Vagina (tissue), 2 donors: ENCODE data around the gene NT5C3B. TPM values are rescaled to one million over a fixed set of nuclear protein-coding genes. Genes with fewer than 3 reads are reported as not detected.

Source experiments
- DNase-seq, 2 donors: peaks; one replicate each; pipeline ENCODE4 v3.0.0-alpha.2; 2017; ENCODE audit errors: extremely low spot score in 2 of 2
- H3K27ac ChIP-seq: fragments of 200-600 bp; sonication (generic); one replicate; pipeline ENCODE4 v1.5.1; 2019
- H3K27me3 ChIP-seq: fragments of 200-600 bp; sonication (generic); one replicate; pipeline ENCODE4 v1.5.1; 2019
- H3K36me3 ChIP-seq, 2 donors: fragments of 200-600 bp; sonication (generic); one replicate each; pipeline ENCODE4 v1.5.1; 2017 to 2019
- H3K4me1 ChIP-seq: fragments of 200-600 bp; sonication (generic); one replicate; pipeline ENCODE4 v1.5.1; 2019
- H3K4me3 ChIP-seq, 2 donors: fragments of 200-600 bp; sonication (generic); 1 replicate in 1 of 2; 2 replicates in 1 of 2; pipeline ENCODE4 v1.5.1; 2016 to 2019
- H3K9me3 ChIP-seq: fragments of 200-600 bp; sonication (generic); one replicate; pipeline ENCODE4 v1.5.1; 2019
- CTCF ChIP-seq, 3 experiments: fragments of 450-650 bp in 2 of 3; fragments of 200-600 bp in 1 of 3; sonication (generic) in 1 of 3; IDR thresholded peaks; one replicate each; pipeline ENCODE4 v1.5.1; 2017 to 2019; ENCODE audit warnings: antibody characterized with exemption in 3 of 3, mild to moderate bottlenecking in 2 of 3, moderate library complexity in 2 of 3
- POLR2A ChIP-seq, 2 donors: fragments of 450-650 bp; IDR thresholded peaks; one replicate each; pipeline ENCODE4 v1.6.1; 2017; ENCODE audit warnings: antibody characterized with exemption in 2 of 2, mild to moderate bottlenecking in 2 of 2, moderate library complexity in 2 of 2
- POLR2AphosphoS5 ChIP-seq, 2 donors: sonication (generic); formaldehyde crosslinking; IDR thresholded peaks; one replicate each; pipeline ENCODE4 v1.9.0; 2017; ENCODE audit warnings: antibody characterized with exemption in 2 of 2, mild to moderate bottlenecking in 2 of 2, low read depth in 1 of 2; ENCODE audit not compliant: insufficient read depth in 1 of 2
- intact Hi-C: fragments of 100-400 bp; cut with DNase I; formaldehyde crosslinking; loops from one replicate; pipeline ENCODE4 v1.15.1; 2023
- total RNA-seq: library from RNA; depleted of rRNA; stranded (reverse); fragments of >200 nt; gene quantifications from one replicate; pipeline ENCODE4 v1.2.3, GENCODE V29; 2016

NT5C3B gene
- total RNA-seq, 1 donor from 2014 or later: 71.5 TPM

- Histone ChIP-seq H3K27ac (peak overlapping the region; percentile 98), H3K9me3 (no peaks in the 10 kb centered on the region), H3K36me3 (no peaks in the 10 kb centered on the region), H3K4me1 (peaks cover 80% of the 10 kb centered on the region), H3K4me3 (peak overlapping the region; percentile 80 to 81), H3K27me3 (no peaks in the 10 kb centered on the region)
- TF ChIP-seq POLR2A (IDR thresholded peaks at IDR 0.05): no peak
- no peak for TF ChIP-seq CTCF (IDR thresholded peaks at IDR 0.05)
- TF ChIP-seq POLR2AphosphoS5 (IDR thresholded peaks at IDR 0.05; ENCODE audit: insufficient read depth in 1 of 2, low read depth in 1 of 2): no peak
- no peak for DNase-seq
- intact Hi-C loops: no loop called here
These were observed 51.8 kb downstream of the NT5C3B start for GRCh38 chr17:41784207-41784744.

- intact Hi-C loops: no loop called here
- peak overlapping the region; percentile 98 for H3K27ac ChIP-seq
- peak overlapping the region in 1 of 2 donors; percentile 81 for H3K4me3 ChIP-seq
- no peak for DNase-seq
- no peaks in the 10 kb centered on the region for H3K27me3 ChIP-seq
- no peaks in the 10 kb centered on the region for H3K36me3 ChIP-seq
- TF ChIP-seq POLR2AphosphoS5 (IDR thresholded peaks at IDR 0.05; ENCODE audit: insufficient read depth in 1 of 2, low read depth in 1 of 2) (no peak), CTCF (IDR thresholded peaks at IDR 0.05) (no peak), POLR2A (IDR thresholded peaks at IDR 0.05) (no peak)
- no peaks in the 10 kb centered on the region for H3K9me3 ChIP-seq
- peaks cover 79% of the 10 kb centered on the region for H3K4me1 ChIP-seq
These were observed 53.9 kb downstream of the NT5C3B start for GRCh38 chr17:41782142-41782541.

- Histone ChIP-seq H3K36me3 (no peaks in the 10 kb centered on the region), H3K4me3 (peak overlapping the region in 1 of 2 donors; percentile 14), H3K9me3 (no peaks in the 10 kb centered on the region), H3K4me1 (peaks cover 85% of the 10 kb centered on the region), H3K27ac (peak overlapping the region; percentile 98), H3K27me3 (no peaks in the 10 kb centered on the region)
- TF ChIP-seq POLR2AphosphoS5 (IDR thresholded peaks at IDR 0.05; ENCODE audit: insufficient read depth in 1 of 2, low read depth in 1 of 2) (no peak), POLR2A (IDR thresholded peaks at IDR 0.05) (no peak), CTCF (IDR thresholded peaks at IDR 0.05) (no peak)
- DNase-seq: no peak
- intact Hi-C loops: no loop called here
These were observed 54.5 kb downstream of the NT5C3B start for GRCh38 chr17:41781404-41782110.

- no peaks in the 10 kb centered on the region for H3K9me3 ChIP-seq
- peaks cover 89% of the 10 kb centered on the region for H3K4me1 ChIP-seq
- H3K36me3 ChIP-seq: no peaks in the 10 kb centered on the region
- intact Hi-C loops: no loop called here
- H3K27me3 ChIP-seq: no peaks in the 10 kb centered on the region
- DNase-seq: no peak
- H3K4me3 ChIP-seq: no peak overlapping the region
- H3K27ac ChIP-seq: no peak overlapping the region
- TF ChIP-seq POLR2AphosphoS5 (IDR thresholded peaks at IDR 0.05; ENCODE audit: insufficient read depth in 1 of 2, low read depth in 1 of 2) (no peak), POLR2A (IDR thresholded peaks at IDR 0.05) (no peak), CTCF (IDR thresholded peaks at IDR 0.05) (no peak)
These were observed 56.1 kb downstream of the NT5C3B start for GRCh38 chr17:41779954-41780353.

- no peaks in the 10 kb centered on the region for H3K27me3 ChIP-seq
- H3K9me3 ChIP-seq: no peaks in the 10 kb centered on the region
- peak overlapping the region; percentile 88 for H3K27ac ChIP-seq
- DNase-seq: no peak
- peak overlapping the region in 1 of 2 donors; percentile 14 for H3K4me3 ChIP-seq
- peaks cover 90% of the 10 kb centered on the region for H3K4me1 ChIP-seq
- H3K36me3 ChIP-seq: no peaks in the 10 kb centered on the region
- TF ChIP-seq CTCF (IDR thresholded peaks at IDR 0.05) (peak in 1 of 3 experiments; percentile 22), POLR2A (IDR thresholded peaks at IDR 0.05) (no peak), POLR2AphosphoS5 (IDR thresholded peaks at IDR 0.05; ENCODE audit: insufficient read depth in 1 of 2, low read depth in 1 of 2) (peak; percentile 56 to 82)
- intact Hi-C loops: no loop called here
These were observed 58.4 kb downstream of the NT5C3B start for GRCh38 chr17:41777574-41778188.
